HG03095 (cell line): ENCODE data around the gene PRKN.

Experiments used
- ATAC-seq: cut with Tn5 transposase; IDR thresholded peaks from one replicate; pipeline ENCODE4 v1.9.1; 2021; ENCODE audit warnings: moderate library complexity; ENCODE audit not compliant: unreplicated experiment

Gene PRKN

DNA sequence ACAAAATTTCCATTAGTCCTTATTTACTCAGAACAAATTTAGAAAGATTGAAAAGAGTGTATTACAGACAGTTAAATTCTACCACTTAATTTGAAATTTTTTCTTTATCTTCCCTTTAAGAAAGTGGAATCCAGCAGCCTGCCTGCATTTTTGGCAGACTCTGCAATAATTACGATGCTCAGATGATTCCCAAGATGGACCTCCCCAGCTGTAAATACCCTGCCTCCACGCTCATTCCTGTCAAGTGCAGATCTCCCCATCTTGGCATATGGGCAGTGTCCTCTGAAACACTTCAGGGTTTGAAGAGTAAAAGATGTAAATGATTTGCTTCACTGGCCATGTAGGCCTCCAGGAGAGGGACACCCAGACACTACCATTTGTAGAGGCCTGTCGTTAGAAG lies 471.2 kb downstream of the PRKN start:
- ATAC-seq = no peak

GRCh38 chr6:162251257-162251656 lies 476.3 kb downstream of the PRKN start:
- no peak for ATAC-seq

- ATAC-seq = no peak
Measured at GRCh38 chr6:162249907-162250642, 477.5 kb downstream of the PRKN start.

- ATAC-seq = no peak
Measured at GRCh38 chr6:162245830-162246420, 481.6 kb downstream of the PRKN start.

GRCh38 chr6:162244031-162244430 lies 483.5 kb downstream of the PRKN start:
- ATAC-seq = no peak

DNA sequence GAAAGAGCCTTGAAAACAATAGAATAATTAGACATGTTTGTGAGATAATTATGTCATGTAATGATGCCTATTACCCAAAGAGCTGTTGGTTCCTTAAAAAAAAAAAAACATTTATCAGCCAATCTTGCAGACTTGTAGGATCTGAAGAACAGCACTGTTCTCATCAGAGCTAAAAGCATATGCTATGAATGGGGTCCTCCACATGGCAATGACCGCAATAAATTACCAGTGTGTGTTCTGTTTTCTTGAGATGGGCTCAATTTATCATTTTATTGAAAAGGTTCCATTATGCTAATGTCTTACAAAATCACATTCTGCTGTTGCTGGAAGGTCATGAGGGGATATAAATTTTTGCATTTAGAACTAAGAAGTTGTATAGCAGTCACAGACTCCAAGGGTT lies 484.7 kb downstream of the PRKN start:
- ATAC-seq = no peak

DNA sequence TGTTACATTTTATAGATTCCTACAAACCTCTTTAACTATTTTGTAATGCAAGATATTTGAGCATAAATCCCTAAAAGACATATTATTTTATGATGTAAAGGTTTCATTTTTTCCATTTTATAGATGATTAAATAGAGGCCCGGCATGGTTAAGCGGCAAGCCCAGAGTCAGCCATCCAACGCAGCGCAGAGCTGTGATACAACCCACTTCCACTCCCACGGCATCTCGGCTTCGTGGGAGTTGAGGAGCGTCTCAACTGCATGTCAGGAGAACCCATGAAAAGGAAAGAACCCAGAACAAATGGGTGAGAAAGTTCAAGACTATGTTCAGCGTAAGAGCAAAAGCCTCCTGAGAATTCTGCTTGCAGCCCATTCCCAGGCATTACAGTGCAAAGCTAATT lies 488.2 kb downstream of the PRKN start:
- ATAC-seq = no peak

- ATAC-seq = no peak
Measured at GRCh38 chr6:162238675-162239074, 488.9 kb downstream of the PRKN start.

GRCh38 chr6:162237331-162237730 lies 490.2 kb downstream of the PRKN start:
- ATAC-seq = no peak

GRCh38 chr6:162234631-162235030 lies 492.9 kb downstream of the PRKN start:
- ATAC-seq = no peak

- ATAC-seq = no peak
Measured at GRCh38 chr6:162230147-162230752, 497.3 kb downstream of the PRKN start.

DNA sequence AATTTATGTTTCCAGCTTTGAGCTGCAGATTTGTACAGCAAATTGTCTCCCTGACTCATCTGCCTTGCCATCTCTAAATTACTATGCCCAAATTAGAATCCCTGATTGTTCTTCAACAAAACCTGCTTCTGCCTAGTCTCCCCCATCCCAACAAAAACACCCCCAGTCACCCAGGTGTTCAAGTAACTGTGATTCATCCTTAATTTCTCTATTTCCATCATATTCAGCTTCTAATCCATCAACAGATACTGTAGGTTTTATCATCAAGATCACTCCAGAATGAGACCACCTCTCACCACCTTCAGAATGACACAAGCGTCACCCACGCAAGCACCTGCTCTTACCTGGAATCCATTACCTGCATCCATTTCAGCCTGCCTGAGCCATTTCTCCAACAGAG lies 498.5 kb downstream of the PRKN start:
- ATAC-seq = no peak

DNA sequence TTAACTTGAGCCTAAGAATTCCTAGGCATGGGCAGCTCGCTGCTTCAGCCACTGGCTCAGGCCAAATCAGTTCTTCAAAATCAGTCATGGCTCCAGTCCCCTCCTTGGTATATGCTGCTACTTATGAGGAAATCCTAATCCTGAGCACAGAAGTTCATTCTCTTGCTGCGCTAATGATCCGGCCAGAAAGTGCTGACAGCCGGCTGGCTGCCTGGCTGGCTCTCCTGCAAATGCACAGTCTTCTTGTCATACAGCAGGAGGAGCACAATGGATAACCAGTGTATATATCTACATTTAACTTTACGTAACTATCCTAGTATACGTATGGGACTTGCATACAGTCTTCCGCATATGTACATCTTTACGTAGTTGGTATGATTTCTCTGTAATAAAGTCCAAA lies 500.8 kb downstream of the PRKN start:
- ATAC-seq = no peak

DNA sequence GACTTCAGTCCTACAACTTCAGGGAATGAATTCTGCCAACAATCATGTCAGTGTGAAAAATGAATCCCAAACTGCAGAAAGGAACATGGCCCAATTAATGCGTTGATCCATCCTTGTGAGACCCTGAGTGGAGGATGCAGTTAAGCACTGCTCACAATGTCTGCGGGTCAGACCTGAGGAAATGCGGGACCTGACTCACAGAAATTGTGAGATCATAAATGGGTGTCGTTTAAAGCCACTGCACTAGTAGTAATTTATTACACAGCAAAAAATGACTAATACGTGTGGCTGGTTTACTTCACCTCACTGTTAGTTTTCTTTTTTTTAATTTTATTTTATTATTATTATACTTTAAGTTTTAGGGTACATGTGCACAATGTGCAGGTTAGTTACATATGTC lies 505.0 kb downstream of the PRKN start:
- no peak for ATAC-seq

DNA sequence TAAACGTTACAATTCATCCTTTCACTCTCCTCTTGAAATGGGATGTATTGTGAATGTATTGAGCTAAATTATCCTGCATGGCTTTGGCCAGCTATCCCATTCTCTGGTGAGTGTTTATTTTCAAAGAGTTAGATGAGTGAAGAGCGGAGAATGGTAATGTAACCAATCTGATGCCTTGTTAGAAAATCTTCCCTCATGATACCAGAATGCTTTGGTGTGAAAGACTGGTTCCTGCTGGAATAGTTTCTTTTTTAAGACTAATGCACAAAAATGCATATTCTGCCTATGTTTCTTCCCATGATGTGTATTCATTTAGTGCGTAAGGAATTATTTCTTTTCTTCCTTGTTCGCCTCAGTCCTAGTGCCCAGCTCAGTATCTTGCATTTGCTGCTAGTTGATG lies 506.7 kb downstream of the PRKN start:
- no peak for ATAC-seq

GRCh38 chr6:162219266-162219665 lies 508.3 kb downstream of the PRKN start:
- no peak for ATAC-seq

- ATAC-seq = no peak
Measured at GRCh38 chr6:162217811-162218493, 509.6 kb downstream of the PRKN start.

- ATAC-seq = no peak
Measured at GRCh38 chr6:162217058-162217457, 510.5 kb downstream of the PRKN start.

DNA sequence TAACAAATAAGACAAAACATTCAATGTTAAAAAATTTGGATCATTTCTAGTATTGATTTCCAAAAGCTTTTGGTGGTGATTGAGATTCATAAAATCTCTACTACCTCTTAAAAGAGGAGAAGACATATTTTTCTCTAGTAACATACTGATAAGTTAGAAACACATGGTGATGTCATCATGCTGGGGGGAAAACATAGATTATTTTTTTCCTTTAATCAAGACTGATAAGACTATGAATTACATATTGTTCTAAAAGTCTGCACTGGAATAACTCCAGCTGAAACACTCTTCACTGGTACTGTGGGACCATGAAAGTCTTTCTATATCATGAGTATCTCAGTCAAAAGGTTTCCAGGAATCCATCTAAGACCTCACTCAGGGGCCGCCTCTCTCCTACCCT lies 515.8 kb downstream of the PRKN start:
- no peak for ATAC-seq

DNA sequence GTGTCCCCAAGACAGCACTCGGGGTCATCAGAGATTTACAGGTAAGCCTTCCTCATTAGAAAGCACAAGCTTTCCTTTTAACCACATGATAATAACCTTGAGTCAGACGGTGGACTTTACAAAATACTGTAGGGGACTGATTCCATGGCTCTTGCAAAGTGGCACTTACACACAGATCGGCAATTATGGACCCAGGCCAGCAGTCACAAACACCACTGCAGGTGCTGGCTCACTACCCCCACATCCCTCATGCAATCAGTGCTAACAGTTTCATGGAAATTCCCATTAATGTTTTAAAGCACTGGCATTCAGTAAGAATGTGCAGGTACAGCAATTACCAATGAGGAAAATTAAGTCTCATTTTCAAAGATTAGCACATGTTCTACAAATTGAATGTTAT lies 516.5 kb downstream of the PRKN start:
- ATAC-seq = no peak

GRCh38 chr6:162203287-162203686 lies 524.3 kb downstream of the PRKN start:
- ATAC-seq = no peak
